ENCODE results near the gene CEACAM8.
A peak's percentile ranks its signal among the peaks of the same experiment; 100 is the strongest.
"Not testable (repeated sequence)": the region's sequence is repeated elsewhere in the genome, so short reads cannot be mapped to it uniquely, and the experiment has no call there.

The CEACAM8 gene

DNA sequence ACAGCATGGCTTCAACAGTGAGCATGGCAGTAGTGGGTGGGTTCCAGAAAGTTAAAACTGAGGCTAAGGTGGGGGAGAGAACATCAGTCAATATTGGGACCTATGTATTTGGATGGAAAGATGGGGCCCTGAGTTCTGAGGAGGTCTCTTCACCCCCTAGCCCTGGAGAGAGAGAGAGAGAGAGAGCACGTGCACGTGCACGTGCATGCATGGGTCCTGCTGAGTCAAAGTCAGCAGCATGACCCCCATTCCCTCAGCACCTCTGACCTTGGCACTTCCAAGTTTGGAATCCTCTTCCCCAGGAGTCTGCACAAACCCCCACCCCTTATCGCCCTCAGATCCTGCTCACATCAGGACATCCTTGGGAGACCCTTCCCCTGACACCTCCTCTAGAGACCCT, 34.0 kb downstream of the CEACAM8 start:
- DNase-seq (no peak), ATAC-seq (replicated peaks) (no peak)
- Mint-ChIP-seq H3K4me3 (no peak overlapping the region), H3K27ac (no peak overlapping the region), H3K9me3 (no peaks in the 10 kb centered on the region), H3K27me3 (peaks cover 47 to 66% of the 10 kb centered on the region in 2 donors), H3K4me1 (peaks cover 10 to 12% of the 10 kb centered on the region in 2 donors), H3K36me3 (peaks cover 0 to 2% of the 10 kb centered on the region in 2 donors)

DNA sequence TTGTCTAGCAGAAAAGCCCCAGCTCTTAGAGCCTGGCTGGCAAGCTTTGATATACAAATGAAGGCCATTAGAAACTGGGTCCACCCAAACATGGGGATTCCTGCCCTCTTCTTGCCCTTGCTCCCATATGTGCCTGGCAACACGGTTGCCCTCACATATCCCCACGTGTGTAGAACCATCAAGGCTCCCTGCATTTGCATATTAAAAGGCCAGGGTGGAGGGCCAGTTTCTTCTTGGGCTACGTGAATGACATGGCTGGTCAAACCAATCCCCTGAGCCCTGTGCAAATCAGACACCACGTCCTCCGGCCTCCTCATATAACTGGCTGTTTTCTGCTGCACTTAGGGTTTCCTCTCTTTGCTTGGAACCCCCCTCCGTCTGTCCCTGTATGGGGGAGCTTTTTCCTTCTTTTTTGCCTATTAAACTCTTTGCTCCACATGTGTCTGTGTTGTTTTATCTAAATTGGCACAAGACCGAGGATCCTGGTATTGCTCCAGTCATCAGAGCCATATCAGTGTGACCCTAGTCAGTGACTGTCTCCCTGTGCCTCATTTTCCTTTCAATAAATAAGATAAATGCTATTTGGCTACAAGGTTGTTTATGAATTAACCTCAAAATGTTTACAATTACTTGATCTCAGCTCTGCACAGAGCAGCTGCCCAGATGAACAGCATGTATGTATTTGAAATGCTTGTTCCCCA, 36.1 kb downstream of the CEACAM8 start:
- DNase-seq (no peak), ATAC-seq (replicated peaks) (no peak)
- H3K36me3 Mint-ChIP-seq, result peaks cover 0 to 2% of the 10 kb centered on the region in 2 donors
- no peak overlapping the region for H3K4me3 Mint-ChIP-seq
- no peak overlapping the region for H3K27ac Mint-ChIP-seq
- peaks cover 60 to 84% of the 10 kb centered on the region in 2 donors for H3K27me3 Mint-ChIP-seq
- no peaks in the 10 kb centered on the region for H3K9me3 Mint-ChIP-seq
- peaks cover 22 to 32% of the 10 kb centered on the region in 2 donors for H3K4me1 Mint-ChIP-seq

DNA sequence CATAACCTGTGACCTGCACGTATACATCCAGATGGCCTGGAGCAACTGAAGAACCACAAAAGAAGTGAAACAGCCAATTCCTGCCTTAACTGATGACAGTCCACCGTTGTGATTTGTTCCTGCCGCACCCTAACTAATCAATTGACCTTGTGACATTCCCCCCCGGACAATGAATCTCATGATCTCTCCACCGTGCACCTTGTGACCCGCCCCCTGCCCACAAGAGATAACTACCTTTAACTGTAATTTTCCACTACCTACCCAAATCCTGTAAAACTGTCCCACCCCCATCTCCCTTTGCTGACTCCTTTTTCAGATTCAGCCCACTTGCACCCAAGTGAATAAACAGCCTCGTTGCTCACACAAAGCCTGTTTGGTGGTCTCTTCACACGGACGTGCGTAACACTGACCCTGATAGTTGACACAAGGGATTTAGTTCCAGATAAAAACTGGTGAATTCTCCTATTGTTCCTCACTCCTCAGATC, 37.3 kb downstream of the CEACAM8 start:
- not testable (repeated sequence) for H3K27ac Mint-ChIP-seq

DNA sequence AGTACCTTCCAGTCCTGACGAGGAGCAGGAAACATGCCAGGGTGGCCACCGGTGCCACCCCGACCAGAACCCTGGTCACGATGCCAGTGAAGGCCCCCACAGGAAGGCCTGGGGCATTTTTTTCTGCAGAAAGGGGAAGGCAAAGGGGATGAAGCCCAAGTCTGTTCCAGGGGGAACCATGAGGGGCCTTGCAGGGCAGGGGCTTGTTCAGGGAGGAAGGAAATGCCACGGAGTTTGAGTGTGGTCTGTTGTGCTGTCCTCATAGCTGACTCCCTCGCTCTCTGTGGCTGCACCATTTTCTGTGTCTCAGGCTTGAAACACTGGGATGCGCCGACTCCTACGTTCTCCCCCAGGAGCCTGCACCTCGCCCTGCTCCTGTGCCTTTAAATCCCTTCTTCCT, 38.9 kb downstream of the CEACAM8 start:
- Mint-ChIP-seq H3K4me1 (peaks cover 21 to 41% of the 10 kb centered on the region in 2 donors), H3K36me3 (peaks cover 0 to 1% of the 10 kb centered on the region in 2 donors), H3K27ac (no peak overlapping the region), H3K9me3 (peaks cover 3 to 6% of the 10 kb centered on the region in 2 donors), H3K4me3 (no peak overlapping the region), H3K27me3 (peaks cover 57 to 88% of the 10 kb centered on the region in 2 donors)
- peak in 1 of 2 donors; percentile 7 for ATAC-seq (replicated peaks)
- DNase-seq, result no peak

More for the DNA sequence above, 37.3 kb downstream of the CEACAM8 start:
- not testable (repeated sequence) for ATAC-seq (replicated peaks); H3K9me3 Mint-ChIP-seq; DNase-seq; H3K4me3 Mint-ChIP-seq; H3K36me3 Mint-ChIP-seq
- H3K27me3 Mint-ChIP-seq, result peaks cover 54 to 85% of the 10 kb centered on the region in 2 donors
- peaks cover 21 to 36% of the 10 kb centered on the region in 2 donors for H3K4me1 Mint-ChIP-seq

DNA sequence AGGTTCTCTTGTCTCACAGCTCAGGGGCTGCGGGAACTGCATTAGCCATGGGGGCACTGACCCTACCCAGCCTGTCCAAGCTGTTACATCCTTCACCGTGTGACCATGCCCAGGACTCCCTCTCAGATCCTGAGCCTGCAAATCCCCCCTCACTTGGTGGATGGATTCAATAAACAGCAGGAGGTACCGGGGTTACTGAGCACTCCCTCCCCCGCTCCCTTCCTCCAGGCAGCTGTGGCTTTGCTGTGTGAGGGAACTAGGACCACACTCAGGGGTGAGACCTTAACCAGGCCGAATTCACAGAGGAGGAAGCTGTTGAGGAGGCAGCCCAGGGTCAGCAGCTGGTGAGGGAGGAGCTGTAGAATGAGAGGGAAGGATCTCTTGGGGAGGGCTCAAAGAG, 39.4 kb downstream of the CEACAM8 start:
- ATAC-seq (replicated peaks) (peak; percentile 51 to 60), DNase-seq (no peak)
- no peak overlapping the region for H3K4me3 Mint-ChIP-seq
- H3K9me3 Mint-ChIP-seq, result peaks cover 3 to 6% of the 10 kb centered on the region in 2 donors
- no peak overlapping the region for H3K27ac Mint-ChIP-seq
- H3K36me3 Mint-ChIP-seq, result peaks cover 0 to 1% of the 10 kb centered on the region in 2 donors
- H3K4me1 Mint-ChIP-seq, result peaks cover 21 to 41% of the 10 kb centered on the region in 2 donors
- H3K27me3 Mint-ChIP-seq, result peaks cover 57 to 88% of the 10 kb centered on the region in 2 donors

DNA sequence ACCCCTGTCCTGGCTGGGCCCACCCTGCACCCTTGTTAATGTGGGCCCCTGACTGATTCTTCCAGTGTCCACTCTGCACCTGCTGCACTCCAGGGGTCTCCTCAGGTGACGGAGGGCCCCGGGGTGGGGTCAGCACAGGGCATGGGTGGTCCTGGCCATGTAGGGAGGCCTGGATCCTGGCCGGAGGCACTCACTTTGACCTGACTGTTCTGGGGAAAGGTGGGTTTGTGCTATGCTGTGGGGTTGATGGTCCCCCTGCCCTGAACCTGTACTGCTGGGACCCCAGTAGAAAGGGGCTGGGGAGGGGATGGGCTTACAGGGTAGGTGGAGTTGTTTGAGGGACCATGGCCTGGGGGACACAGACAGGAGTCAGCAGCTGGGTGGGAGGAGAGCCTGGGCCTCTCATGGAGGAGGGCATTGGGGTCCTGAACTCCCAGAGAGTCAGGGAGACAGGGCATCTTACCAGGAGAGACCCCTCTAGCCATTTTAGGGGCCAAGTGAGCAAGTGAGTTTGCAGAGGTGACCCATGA, 40.6 kb downstream of the CEACAM8 start:
- no peak for ATAC-seq (replicated peaks)
- H3K27ac Mint-ChIP-seq, result no peak overlapping the region
- no peak overlapping the region for H3K4me3 Mint-ChIP-seq
- H3K36me3 Mint-ChIP-seq, result peaks cover 4 to 8% of the 10 kb centered on the region in 2 donors
- peaks cover 63 to 87% of the 10 kb centered on the region in 2 donors for H3K27me3 Mint-ChIP-seq
- DNase-seq, result no peak
- peaks cover 8 to 11% of the 10 kb centered on the region in 2 donors for H3K9me3 Mint-ChIP-seq
- peaks cover 21 to 41% of the 10 kb centered on the region in 2 donors for H3K4me1 Mint-ChIP-seq

DNA sequence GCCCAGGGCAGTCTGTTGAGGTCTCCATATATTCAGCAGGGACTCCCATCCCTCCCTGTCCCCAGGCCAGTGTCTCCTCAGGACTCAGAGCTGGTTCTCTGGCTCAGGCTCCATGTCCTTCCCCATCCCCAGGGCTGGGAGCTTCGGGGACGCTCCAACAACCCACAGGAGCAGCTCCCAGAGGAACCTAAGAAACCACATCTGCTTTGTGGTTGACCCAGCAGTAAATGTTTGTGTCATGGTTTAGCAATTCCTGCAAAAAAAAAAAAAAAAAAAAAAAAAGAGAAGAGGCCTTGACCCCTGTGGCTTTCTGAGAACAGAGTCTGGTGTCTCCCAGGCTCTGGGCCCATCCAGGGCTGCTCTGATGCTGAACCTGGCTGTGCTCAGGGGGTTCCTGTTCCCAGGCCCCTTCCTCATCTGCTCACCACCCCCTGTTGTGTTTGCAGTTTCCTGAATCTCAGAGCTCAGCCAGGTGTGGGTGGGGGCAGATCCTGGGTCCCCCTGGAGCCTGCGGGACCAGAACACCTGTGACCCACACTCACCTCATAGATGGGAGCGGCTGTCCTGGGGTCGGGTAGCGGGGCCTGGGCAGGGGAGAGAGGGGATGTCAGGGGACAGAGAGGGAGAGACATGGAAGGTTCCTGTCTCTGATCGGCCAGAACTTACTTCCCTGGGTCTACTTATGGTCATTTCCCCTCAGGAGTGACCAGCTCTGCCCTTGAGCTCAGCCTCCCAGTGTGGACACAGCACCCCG, 41.3 kb downstream of the CEACAM8 start:
- Mint-ChIP-seq H3K27ac (no peak overlapping the region), H3K4me1 (peaks cover 21 to 41% of the 10 kb centered on the region in 2 donors), H3K9me3 (peaks cover 14 to 15% of the 10 kb centered on the region in 2 donors), H3K4me3 (peak overlapping the region in 1 of 2 donors; percentile 28), H3K27me3 (peaks cover 65 to 81% of the 10 kb centered on the region in 2 donors), H3K36me3 (peaks cover 4 to 13% of the 10 kb centered on the region in 2 donors)
- ATAC-seq (replicated peaks), result peak; percentile 72 to 78
- DNase-seq, result no peak

DNA sequence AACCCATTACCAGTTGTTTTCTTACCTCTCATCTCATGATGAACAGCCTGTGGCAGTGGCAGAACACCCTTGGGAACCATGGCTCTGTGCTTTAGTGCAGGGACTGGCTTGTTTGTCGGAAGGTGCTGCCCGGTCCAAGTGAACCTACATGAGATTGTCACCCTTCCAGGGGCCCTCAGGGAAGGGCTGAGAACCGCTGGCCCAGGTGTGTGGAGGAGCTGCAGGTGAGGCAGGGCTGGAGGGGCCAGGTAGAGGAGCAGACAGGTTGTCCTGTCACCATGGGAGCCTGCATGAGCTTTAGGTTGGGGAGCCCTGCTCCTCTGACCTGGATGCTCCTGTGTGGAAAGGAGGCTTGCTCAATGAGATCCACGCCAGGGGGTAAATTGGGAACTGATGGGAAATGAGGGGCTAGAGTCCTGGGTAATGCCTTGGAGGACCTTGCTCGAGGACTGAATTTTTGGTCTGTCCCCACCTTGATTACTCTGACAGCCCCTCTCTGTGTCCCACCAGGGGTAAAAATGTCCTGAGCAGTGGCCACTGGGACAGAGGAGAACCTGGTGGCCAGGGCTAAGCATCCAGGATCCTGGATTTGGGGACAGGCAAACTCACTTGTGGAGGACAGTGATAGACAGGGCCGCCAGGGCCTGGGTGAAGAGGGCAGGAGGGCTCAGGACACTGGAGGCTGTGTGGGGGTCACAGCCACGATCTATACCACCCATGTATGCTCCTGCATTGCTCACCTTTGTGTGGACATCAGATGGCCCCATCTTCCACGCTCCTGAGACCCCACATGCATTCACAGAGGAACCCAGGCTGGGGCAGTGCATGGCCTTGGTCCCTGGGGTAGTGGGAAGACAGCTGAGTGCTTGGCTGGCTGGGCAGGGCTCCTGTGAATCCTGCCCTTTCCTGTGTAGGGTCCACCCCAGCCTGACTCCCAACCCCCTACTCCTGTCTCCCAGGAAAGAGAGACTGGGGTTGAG, 42.3 kb downstream of the CEACAM8 start:
- Mint-ChIP-seq H3K27me3 (peaks cover 64 to 77% of the 10 kb centered on the region in 2 donors), H3K9me3 (peaks cover 14 to 15% of the 10 kb centered on the region in 2 donors), H3K36me3 (peaks cover 4 to 13% of the 10 kb centered on the region in 2 donors), H3K27ac (no peak overlapping the region), H3K4me1 (peaks cover 21 to 41% of the 10 kb centered on the region in 2 donors), H3K4me3 (no peak overlapping the region)
- ATAC-seq (replicated peaks) (no peak), DNase-seq (no peak)

DNA sequence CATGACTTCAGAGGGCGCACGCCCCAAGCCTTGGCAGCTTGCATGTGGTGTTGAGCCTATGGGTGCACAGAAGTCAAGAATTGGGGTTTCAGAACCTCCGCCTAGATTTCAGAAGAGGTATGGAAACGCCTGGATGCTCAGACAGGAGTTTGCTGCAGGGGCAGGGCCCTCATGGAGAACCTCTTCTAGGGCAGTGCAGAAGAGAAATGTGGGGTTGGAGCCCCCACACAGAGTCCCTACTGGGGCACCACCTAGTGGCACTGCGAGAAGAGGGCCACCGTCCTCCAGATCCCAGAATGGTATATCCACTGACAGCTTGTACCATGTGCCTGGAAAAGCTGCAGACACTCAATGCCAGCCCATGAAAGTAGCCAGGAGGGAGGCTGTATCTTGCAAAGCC, 44.2 kb downstream of the CEACAM8 start:
- not testable (repeated sequence) for H3K4me3 Mint-ChIP-seq; DNase-seq; ATAC-seq (replicated peaks)
- Mint-ChIP-seq H3K36me3 (peaks cover 6 to 13% of the 10 kb centered on the region in 2 donors), H3K27ac (peak overlapping the region; percentile 56), H3K4me1 (peaks cover 12 to 32% of the 10 kb centered on the region in 2 donors), H3K27me3 (peaks cover 59 to 78% of the 10 kb centered on the region in 2 donors), H3K9me3 (peaks cover 14 to 15% of the 10 kb centered on the region in 2 donors)

DNA sequence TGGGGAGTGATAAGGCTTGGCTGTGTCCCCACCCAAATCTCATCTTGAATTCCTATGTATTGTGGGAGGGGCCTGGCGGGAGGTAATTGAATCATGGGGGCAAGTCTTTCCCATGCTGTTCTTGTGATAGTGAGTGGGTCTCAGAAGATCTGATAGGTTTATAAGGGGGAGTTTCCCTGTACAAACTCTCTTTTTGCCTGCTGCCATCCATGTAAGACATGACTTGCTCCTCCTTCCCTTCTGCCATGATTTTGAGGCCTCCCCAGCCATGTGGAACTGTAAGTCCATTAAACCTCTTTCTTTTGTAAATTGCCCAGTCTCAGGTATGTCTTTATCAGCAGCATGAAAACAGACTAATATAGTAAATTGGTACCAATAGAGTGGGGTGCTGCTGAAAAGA, 45.7 kb downstream of the CEACAM8 start:
- not testable (repeated sequence) for ATAC-seq (replicated peaks); H3K27ac Mint-ChIP-seq; DNase-seq; H3K4me3 Mint-ChIP-seq
- Mint-ChIP-seq H3K36me3 (peaks cover 6 to 13% of the 10 kb centered on the region in 2 donors), H3K9me3 (peaks cover 14 to 15% of the 10 kb centered on the region in 2 donors), H3K4me1 (peaks cover 5 to 20% of the 10 kb centered on the region in 2 donors), H3K27me3 (peaks cover 53 to 67% of the 10 kb centered on the region in 2 donors)

DNA sequence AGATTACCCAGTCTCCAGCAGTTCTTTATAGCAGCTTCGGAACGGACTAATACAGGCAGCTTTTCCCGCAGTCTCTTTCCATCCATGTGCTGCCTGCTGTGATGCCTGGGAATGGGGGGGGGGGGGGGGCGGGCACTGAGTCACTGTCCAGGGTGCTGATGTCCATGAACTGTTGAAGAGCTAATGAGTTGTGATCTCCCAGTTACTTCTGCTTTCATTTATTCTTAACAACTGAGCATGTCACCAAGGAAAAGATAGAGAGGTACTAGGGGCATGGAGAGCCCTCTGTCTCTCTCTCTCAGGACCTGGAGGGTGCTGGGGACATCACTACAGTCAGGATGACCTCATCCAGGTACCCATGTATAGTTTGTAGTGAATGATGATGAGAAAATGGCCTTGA, 46.2 kb downstream of the CEACAM8 start:
- no peak for ATAC-seq (replicated peaks)
- Mint-ChIP-seq H3K9me3 (peaks cover 14 to 15% of the 10 kb centered on the region in 2 donors), H3K27me3 (peaks cover 53 to 63% of the 10 kb centered on the region in 2 donors), H3K36me3 (peaks cover 6 to 13% of the 10 kb centered on the region in 2 donors), H3K4me3 (no peak overlapping the region), H3K27ac (no peak overlapping the region), H3K4me1 (peaks cover under 1 to 15% of the 10 kb centered on the region in 2 donors)
- DNase-seq, result no peak

DNA sequence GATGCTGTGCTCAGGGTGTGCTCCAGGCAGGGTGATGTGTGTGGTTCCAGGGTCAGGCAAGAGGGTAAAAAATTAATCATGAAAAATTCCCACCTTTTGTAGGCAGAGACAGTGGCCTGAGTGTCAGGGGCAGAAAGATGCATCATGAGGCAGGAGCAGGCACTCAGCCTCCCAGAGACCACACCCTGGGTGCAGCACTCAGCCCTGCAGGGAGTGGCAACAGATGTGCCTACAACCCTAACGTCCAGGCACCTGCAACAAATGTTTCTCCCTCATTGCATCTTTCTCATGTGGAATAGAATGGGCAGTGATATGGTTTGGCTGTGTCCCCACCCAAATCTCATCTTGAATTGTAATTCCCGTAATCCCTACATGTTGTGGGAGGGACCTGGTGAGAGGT, 46.8 kb downstream of the CEACAM8 start:
- DNase-seq, result no peak
- no peak overlapping the region for H3K4me3 Mint-ChIP-seq
- ATAC-seq (replicated peaks), result no peak
- peaks cover 0 to 8% of the 10 kb centered on the region in 2 donors for H3K4me1 Mint-ChIP-seq
- peaks cover 58 to 67% of the 10 kb centered on the region in 2 donors for H3K27me3 Mint-ChIP-seq
- no peak overlapping the region for H3K27ac Mint-ChIP-seq
- peaks cover 6 to 13% of the 10 kb centered on the region in 2 donors for H3K36me3 Mint-ChIP-seq
- H3K9me3 Mint-ChIP-seq, result peaks cover 14 to 15% of the 10 kb centered on the region in 2 donors

DNA sequence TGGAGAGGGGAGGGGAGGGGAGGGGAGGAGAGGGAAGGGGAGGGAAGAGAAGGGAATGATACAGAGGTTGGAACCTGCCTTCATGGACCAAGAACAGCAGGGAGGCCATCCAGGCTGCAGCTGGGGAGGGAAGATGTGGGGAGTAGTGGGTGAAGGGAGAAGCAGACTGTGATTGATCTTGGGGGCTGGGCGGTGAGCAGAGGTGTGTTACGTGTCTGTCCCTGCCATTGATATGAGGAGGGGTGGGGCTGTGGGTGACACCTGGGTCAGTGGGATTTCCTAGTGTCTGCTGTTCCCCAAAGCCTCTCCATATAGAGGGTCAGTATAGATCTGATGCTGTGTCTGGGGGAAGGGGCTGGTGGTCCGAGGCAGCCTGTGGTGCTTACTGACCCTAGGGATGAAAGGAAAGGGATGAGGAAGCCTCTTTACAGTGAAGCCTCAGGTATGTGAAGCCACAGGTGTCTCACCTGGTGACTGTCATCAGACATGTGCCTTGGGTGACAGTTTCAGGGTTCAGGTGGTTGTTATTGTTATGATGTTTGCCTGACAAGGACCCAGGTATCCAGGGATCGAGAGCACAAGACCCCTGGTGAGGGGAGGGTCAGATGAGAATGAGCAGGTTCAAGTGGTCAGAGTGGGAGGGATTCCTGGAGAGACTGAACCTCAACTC, 47.8 kb downstream of the CEACAM8 start:
- Mint-ChIP-seq H3K36me3 (peaks cover 6 to 13% of the 10 kb centered on the region in 2 donors), H3K9me3 (peaks cover 14 to 15% of the 10 kb centered on the region in 2 donors), H3K4me1 (peaks cover 0 to 2% of the 10 kb centered on the region in 2 donors), H3K4me3 (no peak overlapping the region), H3K27me3 (peaks cover 55 to 63% of the 10 kb centered on the region in 2 donors), H3K27ac (no peak overlapping the region)
- no peak for ATAC-seq (replicated peaks)
- DNase-seq, result no peak
